Uterus (tissue), 2 donors: ENCODE results near the gene OCIAD1.

ENCODE experiments used
- POLR2A ChIP-seq, 2 donors: fragments of 450-650 bp; IDR thresholded peaks; one replicate each; pipeline ENCODE4 v1.6.1; 2016; ENCODE audit warnings: antibody characterized with exemption in 2 of 2, mild to moderate bottlenecking in 1 of 2, moderate library complexity in 1 of 2
- TF ChIP-seq, protein P1 (sequence below), 4 experiments: fragments of 200-600 bp in 2 of 4; fragments of 450-650 bp in 2 of 4; sonication (generic) in 2 of 4; IDR thresholded peaks; one replicate each; pipeline ENCODE4 v1.5.1; 2016 to 2019; ENCODE audit warnings: antibody characterized with exemption in 4 of 4, mild to moderate bottlenecking in 2 of 4, moderate library complexity in 1 of 4

DNA sequence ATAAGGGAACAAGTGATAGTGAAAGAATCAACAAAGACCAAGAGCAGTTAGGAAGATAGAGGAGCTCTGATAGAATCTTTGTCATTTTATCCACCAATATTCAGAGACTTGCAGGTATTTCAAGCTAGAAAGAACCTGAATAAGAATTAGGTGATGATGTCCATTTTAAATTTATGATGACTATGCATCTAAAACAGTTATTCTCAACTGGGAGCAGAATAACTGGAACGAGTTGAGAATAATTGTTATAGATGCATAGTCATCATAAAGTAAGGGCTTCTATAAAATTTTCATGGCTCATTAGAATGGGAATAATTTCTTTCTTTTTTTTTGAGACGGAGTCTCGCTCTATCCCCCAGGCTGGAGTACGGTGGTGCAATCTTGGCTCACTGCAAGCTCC lies 5.8 kb downstream of the OCIAD1 start:
- TF ChIP-seq POLR2A (IDR thresholded peaks at IDR 0.05): no peak
- TF ChIP-seq, protein P1, sequence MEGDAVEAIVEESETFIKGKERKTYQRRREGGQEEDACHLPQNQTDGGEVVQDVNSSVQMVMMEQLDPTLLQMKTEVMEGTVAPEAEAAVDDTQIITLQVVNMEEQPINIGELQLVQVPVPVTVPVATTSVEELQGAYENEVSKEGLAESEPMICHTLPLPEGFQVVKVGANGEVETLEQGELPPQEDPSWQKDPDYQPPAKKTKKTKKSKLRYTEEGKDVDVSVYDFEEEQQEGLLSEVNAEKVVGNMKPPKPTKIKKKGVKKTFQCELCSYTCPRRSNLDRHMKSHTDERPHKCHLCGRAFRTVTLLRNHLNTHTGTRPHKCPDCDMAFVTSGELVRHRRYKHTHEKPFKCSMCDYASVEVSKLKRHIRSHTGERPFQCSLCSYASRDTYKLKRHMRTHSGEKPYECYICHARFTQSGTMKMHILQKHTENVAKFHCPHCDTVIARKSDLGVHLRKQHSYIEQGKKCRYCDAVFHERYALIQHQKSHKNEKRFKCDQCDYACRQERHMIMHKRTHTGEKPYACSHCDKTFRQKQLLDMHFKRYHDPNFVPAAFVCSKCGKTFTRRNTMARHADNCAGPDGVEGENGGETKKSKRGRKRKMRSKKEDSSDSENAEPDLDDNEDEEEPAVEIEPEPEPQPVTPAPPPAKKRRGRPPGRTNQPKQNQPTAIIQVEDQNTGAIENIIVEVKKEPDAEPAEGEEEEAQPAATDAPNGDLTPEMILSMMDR (IDR thresholded peaks at IDR 0.05): no peak
